ENCODE results near the gene PARVG. TPM values are rescaled to one million over a fixed set of nuclear protein-coding genes. Genes with fewer than 3 reads are reported as not detected.

Gene PARVG
- polyA plus RNA-seq, 3 donors: 1.6 to 2.5 (median 2.4) TPM

DNA sequence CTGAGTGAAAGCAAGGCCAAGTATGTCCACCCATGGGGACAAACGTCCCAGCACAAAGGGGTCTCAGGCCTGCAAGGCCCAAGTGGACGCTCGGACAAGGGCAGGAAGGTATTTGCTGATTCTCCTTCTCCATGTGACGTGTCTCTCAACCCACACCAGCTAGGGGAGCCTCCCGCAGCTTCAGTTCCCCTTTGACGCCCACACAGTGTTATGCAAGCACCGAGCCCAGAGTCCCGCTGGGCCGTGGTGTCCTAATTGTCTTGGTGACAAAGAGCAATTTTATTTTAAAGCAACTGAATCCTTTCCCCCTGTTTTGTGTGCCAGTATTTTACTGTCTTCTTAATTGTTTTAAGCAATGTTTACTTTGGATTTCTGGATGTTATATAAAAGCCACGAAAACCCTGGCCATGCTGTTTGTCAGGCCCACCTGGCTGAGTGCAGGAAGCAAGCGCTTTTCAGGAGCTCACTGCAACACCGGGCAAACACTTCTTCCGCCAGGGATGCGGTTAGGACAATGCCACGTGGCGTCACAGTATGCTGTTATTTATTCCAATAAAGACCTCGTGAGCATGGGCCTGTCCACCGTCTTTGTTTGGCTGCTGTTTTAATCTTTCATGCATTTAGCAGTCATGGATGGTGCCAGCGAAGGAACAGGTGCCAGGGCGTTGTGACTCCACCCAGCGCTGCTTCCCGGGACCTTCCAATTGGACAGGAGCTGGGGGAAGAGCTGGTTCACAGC is 8.2 kb upstream of the PARVG start:
- DNase-seq (ENCODE audit: extremely low read depth in 1 of 11, low read depth in 9 of 11, low spot score in 4 of 11): no peak

- no peak for DNase-seq (ENCODE audit: extremely low read depth in 1 of 11, low read depth in 9 of 11, low spot score in 4 of 11)
Observed at GRCh38 chr22:44173154-44173553, 7.6 kb upstream of the PARVG start.

DNA sequence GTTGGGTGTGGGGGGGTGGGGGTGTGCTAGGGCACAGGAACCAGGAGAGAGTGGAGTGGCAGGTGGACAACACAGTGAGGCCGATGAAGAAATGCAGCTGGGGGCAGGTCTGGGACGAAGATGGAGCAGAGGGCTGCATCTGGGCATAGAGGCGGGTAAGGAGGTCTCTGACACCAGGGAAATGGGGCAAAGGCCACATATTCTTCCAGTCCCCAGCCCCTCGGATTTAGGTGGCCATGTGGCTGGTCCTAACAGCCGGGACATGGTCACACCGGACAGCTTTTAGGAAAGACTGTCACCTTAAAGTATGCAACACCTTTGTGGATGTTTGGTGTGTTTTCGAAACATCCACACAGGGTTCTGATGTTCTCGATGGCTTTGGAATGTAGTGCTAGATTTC is 5.0 kb upstream of the PARVG start:
- DNase-seq (ENCODE audit: extremely low read depth in 1 of 11, low read depth in 9 of 11, low spot score in 4 of 11): no peak

DNA sequence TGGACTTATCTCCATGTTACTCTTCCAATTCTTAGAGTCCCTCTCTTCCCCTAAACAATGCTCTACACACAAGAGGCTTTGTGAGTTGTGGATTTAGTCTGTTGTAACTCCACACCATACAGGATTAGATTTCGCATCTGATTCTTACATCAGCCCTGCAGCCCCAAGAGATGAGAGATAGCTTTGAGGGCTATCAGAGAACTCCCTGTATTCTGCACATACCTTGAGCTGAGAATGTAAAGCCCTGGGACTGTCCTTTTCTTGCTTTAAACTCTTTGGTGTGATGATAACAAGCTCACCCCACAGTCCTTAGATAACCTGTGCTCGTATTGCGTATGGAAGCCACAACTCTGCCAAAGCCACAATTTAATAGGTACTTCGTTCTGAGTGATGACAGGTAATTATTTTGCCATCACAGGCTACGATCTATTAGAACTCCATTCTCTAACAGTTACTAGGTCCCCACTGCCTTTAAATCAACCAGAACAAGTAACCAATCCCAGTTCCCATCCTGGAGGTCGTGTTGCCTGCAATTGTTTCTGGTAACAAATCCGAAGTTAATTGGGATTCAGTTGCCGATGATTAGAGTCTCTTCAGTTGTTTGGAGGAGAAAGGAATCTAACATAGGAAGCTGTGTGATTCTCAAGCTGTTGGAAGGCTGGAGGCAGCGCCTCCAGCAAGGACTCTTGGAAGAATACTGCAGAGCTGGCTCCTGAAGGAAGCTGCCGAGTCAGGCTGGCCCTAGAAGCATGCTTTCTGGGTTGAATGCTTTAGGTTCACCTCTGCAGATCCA is 1.3 kb upstream of the PARVG start:
- DNase-seq (ENCODE audit: extremely low read depth in 1 of 11, low read depth in 9 of 11, low spot score in 4 of 11): no peak

DNA sequence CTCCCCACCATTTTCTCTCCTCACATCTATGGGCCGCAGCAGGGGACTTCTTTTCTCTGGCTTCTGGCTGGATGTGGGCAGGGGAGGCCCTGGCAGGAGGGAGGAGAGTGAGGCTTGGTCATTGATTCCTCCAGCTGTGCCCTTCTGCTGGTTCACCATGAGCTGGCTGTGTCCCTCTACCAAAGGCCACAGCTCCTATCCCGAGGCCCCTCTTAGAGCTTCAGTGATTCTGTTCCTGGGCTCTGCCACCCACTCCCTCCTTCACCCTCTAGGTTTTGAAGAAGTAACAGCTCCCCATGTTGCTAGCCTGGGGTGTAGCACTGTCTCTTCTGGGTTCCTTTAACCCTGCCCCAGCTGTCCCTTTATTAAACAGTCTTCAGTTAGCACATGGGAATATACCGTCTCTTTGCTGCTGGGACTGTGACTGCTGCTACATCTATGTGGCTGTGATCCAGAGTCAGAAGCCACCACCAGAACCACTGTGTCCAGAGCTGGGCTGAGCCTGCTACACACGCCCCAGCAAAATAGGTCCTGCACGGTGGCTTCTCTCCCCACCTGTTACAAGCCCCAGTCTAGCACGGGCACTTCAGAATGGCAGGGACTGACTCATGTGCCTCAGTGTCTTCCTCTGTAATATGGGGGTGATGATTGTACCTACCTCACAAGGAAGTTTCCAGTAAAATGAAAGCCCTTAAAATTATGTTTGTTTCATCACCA is 578 bp upstream of the PARVG start:
- DNase-seq (ENCODE audit: extremely low read depth in 1 of 11, low read depth in 9 of 11, low spot score in 4 of 11): no peak

GRCh38 chr22:44181033-44181911 is 547 bp downstream of the PARVG start:
- DNase-seq (ENCODE audit: extremely low read depth in 1 of 11, low read depth in 9 of 11, low spot score in 4 of 11): no peak

DNA sequence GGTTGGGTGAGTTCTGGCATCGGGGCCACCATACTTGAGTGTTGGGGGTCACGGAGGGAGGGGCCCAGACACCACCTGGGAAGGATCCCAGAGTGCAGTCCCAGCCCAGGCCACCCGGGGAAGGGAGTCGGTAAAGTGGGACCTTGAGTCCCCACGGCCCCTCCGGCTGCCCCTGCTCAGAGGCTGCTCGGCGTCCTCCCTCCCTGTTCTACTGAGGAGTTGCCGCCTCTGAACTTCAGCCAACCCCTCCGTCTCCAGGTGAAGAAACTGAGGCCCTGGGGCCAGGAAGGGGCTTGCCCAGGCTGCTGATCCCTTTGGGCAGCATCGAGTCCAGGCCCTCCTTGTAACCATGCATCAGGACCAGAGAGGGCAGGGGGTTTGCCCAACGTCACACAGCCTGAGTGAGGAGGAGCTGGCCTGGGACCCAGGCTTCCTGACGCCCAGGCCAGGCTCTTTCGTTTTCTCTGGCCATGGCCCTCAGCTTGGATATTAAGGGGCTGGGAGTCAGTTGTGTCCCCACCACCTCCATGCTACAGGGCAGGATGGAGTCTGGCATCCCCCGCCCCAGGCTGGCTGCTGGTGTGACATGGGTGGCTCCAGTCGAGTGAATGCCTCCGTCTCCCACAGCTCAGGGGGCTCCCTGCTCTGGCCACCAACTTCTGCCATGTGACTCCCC is 1.3 kb downstream of the PARVG start:
- DNase-seq (ENCODE audit: extremely low read depth in 1 of 11, low read depth in 9 of 11, low spot score in 4 of 11): no peak

DNA sequence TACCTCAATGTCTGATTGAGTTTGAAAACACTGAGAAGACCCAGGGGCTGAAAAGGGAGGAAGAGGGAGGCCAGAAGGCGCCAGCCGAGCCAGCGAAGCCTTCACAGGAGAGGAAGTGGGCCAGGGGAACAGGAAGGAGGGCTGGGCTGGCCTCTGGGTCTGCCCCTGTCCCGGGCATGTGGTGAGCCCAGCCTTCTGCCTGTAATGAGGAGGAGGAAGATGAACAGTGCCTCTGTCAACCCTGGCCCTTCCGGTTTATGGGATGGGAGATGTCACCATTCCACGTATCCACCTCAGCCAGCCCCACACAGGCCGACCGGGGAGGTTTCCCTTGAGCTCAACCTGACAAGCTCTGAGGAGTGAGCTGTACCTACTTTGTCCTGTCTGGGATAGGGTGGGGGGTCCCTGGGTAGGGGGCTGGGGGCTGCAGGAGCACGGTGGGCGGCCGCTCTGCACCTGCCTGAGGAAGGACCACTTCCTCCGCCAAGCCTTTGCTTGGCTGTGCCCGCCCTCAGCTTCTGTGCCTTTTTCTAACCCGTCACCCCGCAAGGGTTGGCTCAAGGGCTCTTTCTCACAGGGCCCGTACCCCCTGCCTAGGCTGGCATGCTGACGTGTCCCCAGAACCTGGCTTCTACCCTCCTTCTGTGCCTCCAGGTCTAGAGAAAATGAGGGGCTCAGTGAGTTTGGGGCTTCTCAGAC is 2.0 kb downstream of the PARVG start:
- no peak for DNase-seq (ENCODE audit: extremely low read depth in 1 of 11, low read depth in 9 of 11, low spot score in 4 of 11)

DNA sequence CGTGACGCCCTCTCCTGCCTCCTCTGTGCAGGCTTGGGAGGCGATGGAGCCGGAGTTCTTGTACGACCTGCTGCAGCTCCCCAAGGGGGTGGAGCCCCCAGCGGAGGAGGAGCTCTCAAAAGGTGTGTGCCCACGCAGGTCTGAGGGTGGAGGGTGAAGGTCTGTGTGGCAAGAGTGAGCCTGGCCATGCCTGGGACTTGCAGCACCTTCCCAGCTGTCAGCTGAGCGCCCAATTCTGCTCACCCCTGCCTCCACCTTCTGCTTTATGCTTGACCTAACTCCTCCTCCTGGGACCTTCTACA is 2.5 kb downstream of the PARVG start:
- no peak for DNase-seq (ENCODE audit: extremely low read depth in 1 of 11, low read depth in 9 of 11, low spot score in 4 of 11)

DNA sequence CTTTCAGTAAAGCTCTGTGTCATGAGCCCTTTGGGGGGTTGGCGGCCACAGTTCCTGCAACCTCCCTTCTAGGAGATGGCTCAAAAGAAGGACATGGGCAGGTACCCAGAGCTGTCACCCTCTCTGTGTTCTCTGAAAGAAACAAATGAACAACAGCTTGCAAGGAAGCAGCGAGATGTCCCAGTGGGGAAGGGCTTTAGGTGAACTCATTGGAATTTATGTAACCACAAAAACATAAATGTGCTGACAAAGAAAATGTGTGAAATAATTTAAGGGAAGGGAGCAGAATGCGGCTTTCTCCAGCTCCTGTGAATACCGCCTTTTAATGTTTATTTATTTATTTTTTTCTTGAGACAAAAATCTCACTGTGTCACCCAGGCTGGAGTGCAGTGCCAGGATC is 3.3 kb downstream of the PARVG start:
- no peak for DNase-seq (ENCODE audit: extremely low read depth in 1 of 11, low read depth in 9 of 11, low spot score in 4 of 11)

DNA sequence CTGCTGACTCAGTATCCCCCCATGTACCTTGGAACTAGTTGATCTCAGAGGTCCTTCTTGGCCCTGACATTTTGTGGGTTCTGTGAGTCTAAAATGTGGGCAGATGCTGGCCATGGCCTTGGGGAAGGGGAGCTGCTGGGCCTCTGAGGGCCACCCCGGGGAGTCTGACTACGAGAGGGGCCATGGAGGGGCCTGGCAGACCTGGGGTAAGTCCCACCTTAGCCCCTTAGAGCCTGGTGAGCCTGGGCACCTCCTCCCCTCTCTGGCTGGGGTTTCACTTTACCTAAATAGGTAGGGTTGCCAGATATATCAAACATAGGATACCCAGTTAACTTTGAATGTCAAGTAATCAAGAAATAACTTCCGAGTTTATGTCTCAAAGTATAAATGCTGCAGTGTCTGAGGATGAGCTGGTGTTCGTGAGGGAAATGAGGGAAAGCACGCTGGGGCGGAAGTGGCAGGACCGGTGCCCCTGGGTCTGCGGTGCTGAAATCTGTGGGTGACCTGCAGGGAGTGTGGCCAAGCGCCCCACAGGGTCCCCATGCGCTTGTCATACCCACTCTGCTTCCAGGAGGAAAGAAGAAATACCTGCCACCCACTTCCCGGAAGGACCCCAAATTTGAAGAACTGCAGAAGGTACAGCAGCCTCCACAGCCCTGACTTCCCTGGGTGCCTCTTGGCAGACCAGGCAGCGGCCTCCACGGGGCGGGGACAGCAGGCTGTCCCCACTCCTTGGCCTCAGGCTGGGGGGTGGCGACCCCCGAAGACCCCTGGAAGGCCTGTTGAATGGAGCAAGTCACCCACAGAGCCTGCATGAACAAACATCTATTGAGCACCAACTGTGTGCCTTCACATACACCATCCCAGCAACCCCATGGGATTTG is 4.8 kb downstream of the PARVG start:
- DNase-seq (ENCODE audit: extremely low read depth in 1 of 11, low read depth in 9 of 11, low spot score in 4 of 11): no peak

- no peak for DNase-seq (ENCODE audit: extremely low read depth in 1 of 11, low read depth in 9 of 11, low spot score in 4 of 11)
Observed at GRCh38 chr22:44186121-44186510, 5.4 kb downstream of the PARVG start.

DNA sequence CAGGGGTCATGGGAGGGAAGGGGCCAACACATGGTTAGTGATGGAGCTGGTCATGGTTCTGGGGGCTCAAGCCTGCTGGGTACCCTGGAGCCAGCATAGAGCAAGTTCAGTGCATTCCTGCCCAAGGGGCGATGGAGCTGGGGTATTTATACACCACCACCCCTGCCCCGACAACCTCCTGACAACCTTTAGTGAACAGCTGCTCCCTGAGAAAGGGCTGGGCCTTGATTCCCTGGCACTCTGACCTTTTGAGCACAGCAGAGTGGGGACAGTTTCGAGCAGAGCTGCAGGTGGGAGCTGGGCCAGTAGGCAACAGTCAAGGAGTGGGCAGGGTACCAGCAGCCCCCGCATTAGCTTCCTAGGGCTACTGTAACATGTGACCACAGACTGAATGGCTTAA is 6.0 kb downstream of the PARVG start:
- DNase-seq (ENCODE audit: extremely low read depth in 1 of 11, low read depth in 9 of 11, low spot score in 4 of 11): no peak

DNA sequence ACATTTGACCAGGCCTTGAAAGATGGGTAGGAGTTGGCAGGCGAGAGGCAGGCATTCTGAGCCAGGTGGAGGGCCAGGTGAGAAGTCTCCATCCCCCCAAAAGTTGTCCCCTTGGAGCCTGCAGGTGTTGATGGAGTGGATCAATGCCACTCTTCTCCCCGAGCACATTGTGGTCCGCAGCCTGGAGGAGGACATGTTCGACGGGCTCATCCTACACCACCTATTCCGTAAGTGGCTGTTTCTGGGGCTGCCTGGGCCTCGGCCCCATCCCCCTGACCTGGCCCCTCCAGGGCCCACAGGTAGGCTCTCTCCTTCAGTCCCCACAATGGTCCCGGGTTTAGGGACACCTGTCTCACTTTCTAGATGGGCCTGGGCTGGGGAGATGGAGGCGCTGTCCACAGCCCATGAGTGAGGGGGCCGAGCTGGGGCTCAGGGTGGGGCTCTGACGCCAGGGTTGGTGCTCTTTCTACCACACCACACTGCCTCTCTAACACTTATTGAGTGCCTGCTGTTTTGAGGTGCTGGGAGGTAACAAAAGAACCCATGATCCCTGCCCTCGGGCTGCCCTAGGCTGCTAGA is 7.0 kb downstream of the PARVG start:
- DNase-seq (ENCODE audit: extremely low read depth in 1 of 11, low read depth in 9 of 11, low spot score in 4 of 11): no peak

- no peak for DNase-seq (ENCODE audit: extremely low read depth in 1 of 11, low read depth in 9 of 11, low spot score in 4 of 11)
Observed at GRCh38 chr22:44188316-44188715, 7.6 kb downstream of the PARVG start.

DNA sequence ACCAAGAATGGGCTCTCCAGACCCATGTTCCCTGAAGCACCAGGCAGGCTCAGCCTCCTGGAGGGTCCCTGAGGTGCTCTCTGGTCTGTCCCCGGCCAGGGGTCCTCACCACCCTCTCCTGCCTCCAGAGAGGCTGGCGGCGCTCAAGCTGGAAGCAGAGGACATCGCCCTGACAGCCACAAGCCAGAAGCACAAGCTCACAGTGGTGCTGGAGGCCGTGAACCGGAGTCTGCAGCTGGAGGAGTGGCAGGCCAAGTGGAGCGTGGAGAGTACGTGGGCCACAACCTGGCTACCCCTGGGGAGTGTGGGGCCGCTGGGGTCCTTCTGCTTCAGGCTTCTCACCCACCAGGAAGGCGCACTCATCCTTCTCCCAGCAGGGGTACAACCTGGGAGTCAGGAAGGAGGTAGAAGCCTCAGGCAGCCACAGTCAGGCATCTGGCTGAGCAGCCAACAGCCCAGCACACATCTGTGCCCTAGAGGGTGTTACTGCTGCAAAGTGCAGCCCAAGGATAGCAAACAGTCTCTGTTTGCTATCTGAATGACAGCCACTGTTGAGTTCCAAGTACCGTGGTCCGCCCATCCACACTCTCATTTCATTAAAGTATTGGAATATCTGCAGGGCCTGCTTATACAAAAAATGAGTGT is 8.4 kb downstream of the PARVG start:
- no peak for DNase-seq (ENCODE audit: extremely low read depth in 1 of 11, low read depth in 9 of 11, low spot score in 4 of 11)
